GM13977 (cell line): ENCODE measurements around the gene VANGL1.

Source experiments
- DNase-seq: peaks from one replicate; pipeline ENCODE4 v3.0.0; 2012; ENCODE audit warnings: low spot score
- in situ Hi-C: fragments of 300-500 bp; cut with MboI; formaldehyde crosslinking; loops from one replicate; pipeline ENCODE4 v1.12.0; 2022; ENCODE audit warnings: low sequenced_read_pairs, low pct_unique_long_range_greater_than_20kb, mixed read lengths, inconsistent platforms; ENCODE audit not compliant: unreplicated experiment
- TF ChIP-seq, protein P1 (sequence below): IDR thresholded peaks from 2 replicates; pipeline ENCODE4 v1.5.1; 2012; ENCODE audit warnings: mild to moderate bottlenecking, control low read depth; ENCODE audit not compliant: insufficient read depth; ENCODE audit errors: extremely low read depth, missing control alignments

VANGL1 gene

DNA sequence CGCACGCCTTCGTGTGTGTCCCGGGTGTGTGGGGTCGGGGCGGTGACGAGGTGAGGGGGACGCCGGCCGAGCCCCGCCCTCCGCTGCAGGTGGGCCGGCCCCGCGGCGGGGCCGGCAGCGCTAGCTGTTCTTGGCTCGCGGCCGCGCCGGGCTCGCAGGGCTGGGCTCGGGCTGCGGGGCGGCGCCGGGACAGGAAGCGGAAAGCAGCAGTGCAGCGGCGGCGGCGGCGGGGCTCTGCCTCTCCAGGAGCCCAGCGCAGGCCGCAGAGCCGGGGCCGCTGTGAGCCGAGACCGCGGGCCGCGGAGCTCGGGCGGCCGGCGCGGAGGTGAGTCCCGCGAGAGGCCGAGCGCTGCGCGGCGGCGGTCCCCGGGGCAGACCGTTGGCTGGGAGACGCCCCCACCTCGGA, at the start of gene VANGL1:
Gene VANGL1 (plus strand): TSS at position 209 of the 406 bp plus-strand sequence. CDS start 9,444 bp downstream, outside the sequence.
- in situ Hi-C loops: no loop called here
- TF ChIP-seq, protein P1, sequence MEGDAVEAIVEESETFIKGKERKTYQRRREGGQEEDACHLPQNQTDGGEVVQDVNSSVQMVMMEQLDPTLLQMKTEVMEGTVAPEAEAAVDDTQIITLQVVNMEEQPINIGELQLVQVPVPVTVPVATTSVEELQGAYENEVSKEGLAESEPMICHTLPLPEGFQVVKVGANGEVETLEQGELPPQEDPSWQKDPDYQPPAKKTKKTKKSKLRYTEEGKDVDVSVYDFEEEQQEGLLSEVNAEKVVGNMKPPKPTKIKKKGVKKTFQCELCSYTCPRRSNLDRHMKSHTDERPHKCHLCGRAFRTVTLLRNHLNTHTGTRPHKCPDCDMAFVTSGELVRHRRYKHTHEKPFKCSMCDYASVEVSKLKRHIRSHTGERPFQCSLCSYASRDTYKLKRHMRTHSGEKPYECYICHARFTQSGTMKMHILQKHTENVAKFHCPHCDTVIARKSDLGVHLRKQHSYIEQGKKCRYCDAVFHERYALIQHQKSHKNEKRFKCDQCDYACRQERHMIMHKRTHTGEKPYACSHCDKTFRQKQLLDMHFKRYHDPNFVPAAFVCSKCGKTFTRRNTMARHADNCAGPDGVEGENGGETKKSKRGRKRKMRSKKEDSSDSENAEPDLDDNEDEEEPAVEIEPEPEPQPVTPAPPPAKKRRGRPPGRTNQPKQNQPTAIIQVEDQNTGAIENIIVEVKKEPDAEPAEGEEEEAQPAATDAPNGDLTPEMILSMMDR: no peak
- DNase-seq: peak; percentile 90

- TF ChIP-seq, protein P1: no peak
- DNase-seq: no peak
- in situ Hi-C loops: loop anchor here (10.0 kb wide), 1 partner anchor 457 kb away; no protein-coding TSS in a partner anchor
Measured at GRCh38 chr1:115592264-115592663, 49.5 kb upstream of the VANGL1 start.

GRCh38 chr1:115593365-115594259, 48.2 kb upstream of the VANGL1 start:
- TF ChIP-seq, protein P1: no peak
- no peak for DNase-seq
- in situ Hi-C loops: loop anchor here (10.0 kb wide), 1 partner anchor 459 kb away; no protein-coding TSS in a partner anchor

GRCh38 chr1:115594600-115594999, 47.2 kb upstream of the VANGL1 start:
- in situ Hi-C loops: loop anchor here (10.0 kb wide), 1 partner anchor 460 kb away; no protein-coding TSS in a partner anchor
- DNase-seq: no peak
- TF ChIP-seq, protein P1: no peak

- peak; percentile 56 for DNase-seq
- in situ Hi-C loops: loop anchor here (10.0 kb wide), 1 partner anchor 461 kb away; no protein-coding TSS in a partner anchor
- TF ChIP-seq, protein P1: peak; percentile 97
Measured at GRCh38 chr1:115595279-115596079, 46.3 kb upstream of the VANGL1 start.

GRCh38 chr1:115596080-115596780, 45.5 kb upstream of the VANGL1 start:
- in situ Hi-C loops: loop anchor here (10.0 kb wide), 1 partner anchor 461 kb away; no protein-coding TSS in a partner anchor
- DNase-seq: no peak
- TF ChIP-seq, protein P1: no peak
